ENCODE results near the gene MUSTN1. TPM values are rescaled to one million over a fixed set of nuclear protein-coding genes. Genes with fewer than 3 reads are reported as not detected.

The MUSTN1 gene
- total RNA-seq, 4 donors from 2014 or later, result 5.5 to 13.1 (median 7.9) TPM

- intact Hi-C loops (cut with DNase I; ENCODE audit: low total_unique reads), result no loop called here
- DNase-seq (ENCODE audit: low spot score in 2 of 2), result peak; percentile 61 to 89
Measured at GRCh38 chr3:52843108-52843865, 8.5 kb upstream of the MUSTN1 start.

DNA sequence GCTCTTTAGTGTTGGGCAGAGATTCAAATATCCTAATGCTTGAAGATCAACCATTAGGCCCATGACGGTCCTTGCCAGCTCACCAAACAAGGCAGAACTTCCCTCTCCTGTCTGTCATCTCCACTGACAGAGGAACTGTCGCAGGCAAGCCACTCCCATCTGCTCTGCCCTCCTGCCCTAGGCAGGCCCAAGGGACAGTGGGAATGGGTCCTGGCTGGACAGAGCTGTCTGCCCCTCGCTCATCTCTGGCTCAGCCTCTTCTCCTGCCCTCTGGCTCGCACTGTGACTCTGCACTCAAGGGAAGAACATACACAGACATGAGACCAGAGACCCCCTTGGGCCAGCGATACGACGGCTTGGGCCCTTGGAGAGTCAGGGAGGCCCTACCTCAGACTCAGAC is 7.6 kb upstream of the MUSTN1 start:
- DNase-seq (ENCODE audit: low spot score in 2 of 2), result no peak
- no peak for TF ChIP-seq POLR2A (IDR thresholded peaks at IDR 0.05)
- TF ChIP-seq CTCF (IDR thresholded peaks at IDR 0.05), result no peak
- intact Hi-C loops (cut with DNase I; ENCODE audit: low total_unique reads), result no loop called here
- 65 to 75% methylated on average over 7 of the region's 7 CpGs for WGBS, 2 donors
- H3K4me3 ChIP-seq (ENCODE audit: low read depth, poor library complexity, severe bottlenecking), result no peak overlapping the region

More at GRCh38 chr3:52843108-52843865, 8.5 kb upstream of the MUSTN1 start:
- no peak overlapping the region for H3K4me3 ChIP-seq (ENCODE audit: low read depth, poor library complexity, severe bottlenecking)
- WGBS, 2 donors, result 44 to 55% methylated on average over 20 of the region's 20 CpGs
- TF ChIP-seq POLR2A (IDR thresholded peaks at IDR 0.05), result no peak
- no peak for TF ChIP-seq CTCF (IDR thresholded peaks at IDR 0.05)

DNA sequence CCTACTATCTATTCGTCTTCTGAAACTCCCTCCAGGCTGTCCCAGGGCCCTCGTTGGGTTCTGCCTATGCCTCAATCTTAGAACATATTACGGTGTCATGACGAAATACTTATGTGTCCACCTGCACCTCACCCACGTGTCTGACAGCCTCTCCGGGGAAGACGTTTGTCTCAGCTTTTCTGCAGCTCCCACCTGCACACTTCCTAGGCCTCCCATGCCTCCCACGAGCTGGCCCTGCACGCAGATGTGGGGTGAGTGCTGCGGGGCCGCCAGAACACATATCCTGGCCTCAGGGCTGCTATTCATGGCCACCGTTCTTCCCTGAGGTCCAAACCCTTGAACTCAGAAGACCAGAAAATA is 7.1 kb upstream of the MUSTN1 start:
- intact Hi-C loops (cut with DNase I; ENCODE audit: low total_unique reads), result no loop called here
- no peak for DNase-seq (ENCODE audit: low spot score in 2 of 2)
- 83 to 85% methylated on average over 12 of the region's 12 CpGs for WGBS, 2 donors
- H3K4me3 ChIP-seq (ENCODE audit: low read depth, poor library complexity, severe bottlenecking), result no peak overlapping the region
- TF ChIP-seq CTCF (IDR thresholded peaks at IDR 0.05) (no peak), POLR2A (IDR thresholded peaks at IDR 0.05) (no peak)

GRCh38 chr3:52841211-52841980 is 6.6 kb upstream of the MUSTN1 start:
- intact Hi-C loops (cut with DNase I; ENCODE audit: low total_unique reads), result no loop called here
- 93 to 99% methylated on average over 12 of the region's 12 CpGs for WGBS, 2 donors
- TF ChIP-seq POLR2A (IDR thresholded peaks at IDR 0.05), result no peak
- TF ChIP-seq CTCF (IDR thresholded peaks at IDR 0.05), result no peak
- no peak for DNase-seq (ENCODE audit: low spot score in 2 of 2)
- H3K4me3 ChIP-seq (ENCODE audit: low read depth, poor library complexity, severe bottlenecking), result no peak overlapping the region

GRCh38 chr3:52839892-52840545 is 5.2 kb upstream of the MUSTN1 start:
- TF ChIP-seq POLR2A (IDR thresholded peaks at IDR 0.05) (no peak), CTCF (IDR thresholded peaks at IDR 0.05) (no peak)
- intact Hi-C loops (cut with DNase I; ENCODE audit: low total_unique reads), result no loop called here
- no peak for DNase-seq (ENCODE audit: low spot score in 2 of 2)
- 89 to 90% methylated on average over 23 of the region's 23 CpGs for WGBS, 2 donors
- H3K4me3 ChIP-seq (ENCODE audit: low read depth, poor library complexity, severe bottlenecking), result no peak overlapping the region

Data from lower leg skin (tissue), 4 donors.